ENCODE results near the gene CDR2L.
"Not testable (repeated sequence)": the region's sequence is repeated elsewhere in the genome, so short reads cannot be mapped to it uniquely, and the experiment has no call there.

CDR2L gene

GRCh38 chr17:75041656-75042280 lies 54.3 kb downstream of the CDR2L start:
- Histone ChIP-seq H3F3A (ENCODE audit: control insufficient read depth, insufficient read depth) (peaks cover 3% of the 10 kb centered on the region; the same call in 1 of the 2 replicates), H4K20me1 (ENCODE audit: control insufficient read depth, insufficient read depth, low read depth, low read length) (no peaks in the 10 kb centered on the region), H3K4me2 (ENCODE audit: low read length) (no peak overlapping the region), H3K9me3 (ENCODE audit: control insufficient read depth, insufficient read depth, low read length) (no peaks in the 10 kb centered on the region), H3K4me1 (ENCODE audit: control insufficient read depth, low read length) (peaks cover 6% of the 10 kb centered on the region), H3K36me3 (ENCODE audit: control insufficient read depth, low read length) (peaks cover 36% of the 10 kb centered on the region), H3K79me2 (ENCODE audit: control insufficient read depth, low read length) (peaks cover 19% of the 10 kb centered on the region), H3K27me3 (ENCODE audit: control insufficient read depth, low read length) (no peaks in the 10 kb centered on the region), H3K4me3 (ENCODE audit: low read length) (no peak overlapping the region), H3K27ac (ENCODE audit: low read depth, low read length) (no peak overlapping the region), H3K9me2 (replicated peaks; ENCODE audit: control insufficient read depth, low read length) (no peaks in the 10 kb centered on the region)
- TF ChIP-seq CTCF (IDR thresholded peaks at IDR 0.05; ENCODE audit: low read depth, low read length, poor library complexity, severe bottlenecking), result no peak
- no peak for TF ChIP-seq EZH2phosphoT487 (IDR thresholded peaks at IDR 0.05; ENCODE audit: borderline replicate concordance, low read length)

- Histone ChIP-seq H3K79me2 (ENCODE audit: control insufficient read depth, low read length) (peaks cover 30% of the 10 kb centered on the region), H3K36me3 (ENCODE audit: control insufficient read depth, low read length) (peaks cover 30% of the 10 kb centered on the region), H3K4me1 (ENCODE audit: control insufficient read depth, low read length) (peaks cover 17% of the 10 kb centered on the region)
- not testable (repeated sequence) for H3F3A ChIP-seq (ENCODE audit: control insufficient read depth, insufficient read depth); H3K27me3 ChIP-seq (ENCODE audit: control insufficient read depth, low read length); H3K9me3 ChIP-seq (ENCODE audit: control insufficient read depth, insufficient read depth, low read length); H3K27ac ChIP-seq (ENCODE audit: low read depth, low read length); H3K9me2 ChIP-seq (replicated peaks; ENCODE audit: control insufficient read depth, low read length); H3K4me2 ChIP-seq (ENCODE audit: low read length); H4K20me1 ChIP-seq (ENCODE audit: control insufficient read depth, insufficient read depth, low read depth, low read length); H3K4me3 ChIP-seq (ENCODE audit: low read length)
These were observed 56.4 kb downstream of the CDR2L start for GRCh38 chr17:75043789-75044188.

GRCh38 chr17:75044716-75045115 lies 57.3 kb downstream of the CDR2L start:
- Histone ChIP-seq H3F3A (ENCODE audit: control insufficient read depth, insufficient read depth) (peaks cover 4% of the 10 kb centered on the region; the same call in 1 of the 2 replicates), H3K4me2 (ENCODE audit: low read length) (no peak overlapping the region), H3K4me3 (ENCODE audit: low read length) (no peak overlapping the region), H3K4me1 (ENCODE audit: control insufficient read depth, low read length) (peaks cover 18% of the 10 kb centered on the region), H3K27ac (ENCODE audit: low read depth, low read length) (no peak overlapping the region), H3K36me3 (ENCODE audit: control insufficient read depth, low read length) (peaks cover 23% of the 10 kb centered on the region), H3K9me3 (ENCODE audit: control insufficient read depth, insufficient read depth, low read length) (no peaks in the 10 kb centered on the region), H3K9me2 (replicated peaks; ENCODE audit: control insufficient read depth, low read length) (no peaks in the 10 kb centered on the region), H3K79me2 (ENCODE audit: control insufficient read depth, low read length) (peaks cover 32% of the 10 kb centered on the region), H4K20me1 (ENCODE audit: control insufficient read depth, insufficient read depth, low read depth, low read length) (no peaks in the 10 kb centered on the region), H3K27me3 (ENCODE audit: control insufficient read depth, low read length) (no peaks in the 10 kb centered on the region)
- TF ChIP-seq EZH2phosphoT487 (IDR thresholded peaks at IDR 0.05; ENCODE audit: borderline replicate concordance, low read length), result no peak
- no peak for TF ChIP-seq CTCF (IDR thresholded peaks at IDR 0.05; ENCODE audit: low read depth, low read length, poor library complexity, severe bottlenecking)

- H3K9me2 ChIP-seq (replicated peaks; ENCODE audit: control insufficient read depth, low read length); H3K27ac ChIP-seq (ENCODE audit: low read depth, low read length); H3K9me3 ChIP-seq (ENCODE audit: control insufficient read depth, insufficient read depth, low read length); H3F3A ChIP-seq (ENCODE audit: control insufficient read depth, insufficient read depth); H4K20me1 ChIP-seq (ENCODE audit: control insufficient read depth, insufficient read depth, low read depth, low read length); H3K27me3 ChIP-seq (ENCODE audit: control insufficient read depth, low read length): not testable (repeated sequence)
- peak overlapping the region; percentile 98 for H3K4me3 ChIP-seq (ENCODE audit: low read length)
- peaks cover 18% of the 10 kb centered on the region for H3K4me1 ChIP-seq (ENCODE audit: control insufficient read depth, low read length)
- H3K4me2 ChIP-seq (ENCODE audit: low read length), result peak overlapping the region; percentile 74
- H3K36me3 ChIP-seq (ENCODE audit: control insufficient read depth, low read length), result peaks cover 20% of the 10 kb centered on the region
- peaks cover 32% of the 10 kb centered on the region for H3K79me2 ChIP-seq (ENCODE audit: control insufficient read depth, low read length)
These were observed 58.5 kb downstream of the CDR2L start for GRCh38 chr17:75045946-75046406.

Data from DOHH2 (cell line).